NB4 (cell line): ENCODE data around the gene PLXDC2.

ENCODE experiments used
- MYC ChIP-seq: IDR thresholded peaks from 2 replicates; pipeline ENCODE4 v1.6.1; 2011; ENCODE audit warnings: low read depth, low read length
- POLR2A ChIP-seq: IDR thresholded peaks from 2 replicates; pipeline ENCODE4 v1.6.1; 2011; ENCODE audit warnings: mild to moderate bottlenecking; ENCODE audit not compliant: insufficient read length; ENCODE audit errors: extremely low read depth
- TF ChIP-seq, protein P1 (sequence below): IDR thresholded peaks from one replicate; pipeline ENCODE4 v1.5.1; 2012; ENCODE audit warnings: low read depth, low read length
- TF ChIP-seq, protein P2 (sequence below): IDR thresholded peaks from 2 replicates; pipeline ENCODE4 v1.6.1; 2011; ENCODE audit warnings: low read depth, low read length

DNA sequence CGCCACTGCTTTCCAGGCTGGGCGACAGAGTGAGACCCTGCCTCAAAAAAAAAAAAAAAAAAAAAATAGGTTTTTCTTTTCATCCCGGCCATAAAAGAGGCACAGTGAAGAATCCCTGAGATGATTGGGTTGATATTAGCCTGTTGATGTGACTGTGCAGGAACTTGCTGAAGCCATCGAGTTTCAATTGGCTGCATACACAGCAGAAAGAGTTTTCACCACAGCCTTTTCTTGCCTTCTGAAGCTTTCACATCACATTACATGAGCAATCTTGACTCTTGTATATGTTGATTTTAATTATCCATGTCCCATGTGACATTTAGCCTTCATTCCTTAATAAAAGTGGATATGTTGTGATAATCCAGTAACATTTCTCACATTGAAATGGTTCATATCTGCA, 14.9 kb upstream of the PLXDC2 start:
- TF ChIP-seq, protein P1, sequence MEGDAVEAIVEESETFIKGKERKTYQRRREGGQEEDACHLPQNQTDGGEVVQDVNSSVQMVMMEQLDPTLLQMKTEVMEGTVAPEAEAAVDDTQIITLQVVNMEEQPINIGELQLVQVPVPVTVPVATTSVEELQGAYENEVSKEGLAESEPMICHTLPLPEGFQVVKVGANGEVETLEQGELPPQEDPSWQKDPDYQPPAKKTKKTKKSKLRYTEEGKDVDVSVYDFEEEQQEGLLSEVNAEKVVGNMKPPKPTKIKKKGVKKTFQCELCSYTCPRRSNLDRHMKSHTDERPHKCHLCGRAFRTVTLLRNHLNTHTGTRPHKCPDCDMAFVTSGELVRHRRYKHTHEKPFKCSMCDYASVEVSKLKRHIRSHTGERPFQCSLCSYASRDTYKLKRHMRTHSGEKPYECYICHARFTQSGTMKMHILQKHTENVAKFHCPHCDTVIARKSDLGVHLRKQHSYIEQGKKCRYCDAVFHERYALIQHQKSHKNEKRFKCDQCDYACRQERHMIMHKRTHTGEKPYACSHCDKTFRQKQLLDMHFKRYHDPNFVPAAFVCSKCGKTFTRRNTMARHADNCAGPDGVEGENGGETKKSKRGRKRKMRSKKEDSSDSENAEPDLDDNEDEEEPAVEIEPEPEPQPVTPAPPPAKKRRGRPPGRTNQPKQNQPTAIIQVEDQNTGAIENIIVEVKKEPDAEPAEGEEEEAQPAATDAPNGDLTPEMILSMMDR = no peak
- TF ChIP-seq POLR2A = no peak
- TF ChIP-seq, protein P2, sequence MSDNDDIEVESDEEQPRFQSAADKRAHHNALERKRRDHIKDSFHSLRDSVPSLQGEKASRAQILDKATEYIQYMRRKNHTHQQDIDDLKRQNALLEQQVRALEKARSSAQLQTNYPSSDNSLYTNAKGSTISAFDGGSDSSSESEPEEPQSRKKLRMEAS = no peak
- no peak for TF ChIP-seq MYC
